ENCODE results near the gene TECPR2.

GRCh38 chr14:102508410-102508773, 145.7 kb downstream of the TECPR2 start:
- TF ChIP-seq POLR2A (IDR thresholded peaks at IDR 0.05) (no peak), CTCF (IDR thresholded peaks at IDR 0.05) (no peak), POLR2AphosphoS5 (IDR thresholded peaks at IDR 0.05) (no peak), EP300 (IDR thresholded peaks at IDR 0.05) (no peak)
